Endothelial cell (in vitro differentiated cells): ENCODE results near the gene SORCS2. TPM values are rescaled to one million over a fixed set of nuclear protein-coding genes. Genes with fewer than 3 reads are reported as not detected.

Experiments
- DNase-seq: peaks from one replicate; pipeline ENCODE4 v3.0.0; 2021; ENCODE audit warnings: low spot score
- H3K27ac Mint-ChIP-seq: one replicate; pipeline ENCODE4 v1.8.0; 2021; ENCODE audit warnings: mixed read lengths, inconsistent platforms; ENCODE audit not compliant: unreplicated experiment
- H3K27me3 Mint-ChIP-seq: one replicate; pipeline ENCODE4 v1.8.0; 2021; ENCODE audit warnings: mild to moderate bottlenecking, moderate library complexity, mixed read lengths, inconsistent platforms; ENCODE audit not compliant: unreplicated experiment
- H3K36me3 Mint-ChIP-seq: one replicate; pipeline ENCODE4 v1.8.0; 2021; ENCODE audit warnings: mild to moderate bottlenecking, low read depth, mixed read lengths, inconsistent platforms; ENCODE audit not compliant: unreplicated experiment
- H3K4me1 Mint-ChIP-seq: one replicate; pipeline ENCODE4 v1.8.0; 2021; ENCODE audit warnings: mild to moderate bottlenecking, mixed read lengths, inconsistent platforms; ENCODE audit not compliant: unreplicated experiment
- H3K4me3 Mint-ChIP-seq: one replicate; pipeline ENCODE4 v1.8.0; 2021; ENCODE audit warnings: mild to moderate bottlenecking, mixed read lengths, inconsistent platforms; ENCODE audit not compliant: unreplicated experiment
- H3K9me3 Mint-ChIP-seq: one replicate; pipeline ENCODE4 v1.8.0; 2021; ENCODE audit warnings: mixed read lengths, inconsistent platforms; ENCODE audit not compliant: unreplicated experiment
- CTCF ChIP-seq: fragments of 200-600 bp; sonication (generic); IDR thresholded peaks from one replicate; pipeline ENCODE4 v1.5.0; 2021; ENCODE audit warnings: antibody characterized with exemption; ENCODE audit not compliant: unreplicated experiment
- total RNA-seq: library from RNA; stranded (reverse); fragmentation: NEBNext Ultra II Directional; extraction: Animal tissue kit (Norgen Biotek cat#: 25700); gene quantifications from one replicate; pipeline ENCODE4 v1.2.1, GENCODE V29; 2021; ENCODE audit not compliant: unreplicated experiment

The SORCS2 gene
- total RNA-seq, 1 donor from 2014 or later = 1.3 TPM

DNA sequence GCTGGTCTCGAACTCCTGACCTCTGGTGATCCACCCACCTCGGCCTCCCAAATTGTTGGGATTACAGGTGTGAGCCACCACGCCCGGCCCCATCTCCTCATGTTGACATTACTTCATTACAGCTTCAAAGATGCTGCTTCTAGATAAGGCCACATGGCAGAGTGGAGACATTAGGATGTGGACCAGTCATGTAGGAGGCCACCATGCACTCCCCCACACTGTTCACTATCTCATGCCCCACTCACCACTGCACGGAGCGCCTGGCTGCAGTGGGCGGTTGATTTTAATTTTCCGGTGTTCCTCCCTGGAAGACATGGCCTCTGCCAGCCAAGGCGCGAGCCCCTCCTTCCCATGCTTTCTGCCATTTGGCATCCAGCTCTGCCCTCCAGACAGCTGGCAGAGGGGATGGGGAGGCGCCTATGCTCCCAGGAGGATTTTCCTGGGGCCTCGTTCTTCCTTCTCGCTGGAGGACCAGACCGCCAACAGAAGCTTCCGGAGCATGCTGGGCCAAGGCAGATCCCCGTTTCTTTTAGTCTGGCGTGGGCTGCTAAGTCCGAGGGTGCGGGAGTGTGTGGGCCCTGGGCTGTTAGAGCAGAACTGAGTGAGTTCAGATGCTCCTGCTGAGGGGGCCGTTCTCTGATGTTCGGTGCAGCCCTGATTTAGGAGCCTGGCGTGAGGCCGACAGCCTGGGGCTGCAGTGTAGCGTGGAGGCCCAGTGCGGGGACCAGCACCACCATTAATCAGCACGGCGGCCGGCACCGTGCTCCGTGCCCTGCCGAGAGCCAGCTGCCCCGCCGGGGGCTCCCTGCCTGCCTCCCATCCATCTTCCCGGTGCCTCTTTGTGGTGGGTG is 93.1 kb downstream of the SORCS2 start:
- H3K27me3 Mint-ChIP-seq = peaks cover 6% of the 10 kb centered on the region
- TF ChIP-seq CTCF = no peak
- H3K36me3 Mint-ChIP-seq = no peaks in the 10 kb centered on the region
- H3K4me1 Mint-ChIP-seq = no peaks in the 10 kb centered on the region
- no peak for DNase-seq
- H3K9me3 Mint-ChIP-seq = no peaks in the 10 kb centered on the region
- H3K27ac Mint-ChIP-seq = no peak overlapping the region
- H3K4me3 Mint-ChIP-seq = no peak overlapping the region

- no peak for TF ChIP-seq CTCF
- peaks cover 10% of the 10 kb centered on the region for H3K27me3 Mint-ChIP-seq
- no peak overlapping the region for H3K27ac Mint-ChIP-seq
- no peak overlapping the region for H3K4me3 Mint-ChIP-seq
- no peaks in the 10 kb centered on the region for H3K36me3 Mint-ChIP-seq
- H3K4me1 Mint-ChIP-seq = no peaks in the 10 kb centered on the region
- no peak for DNase-seq
- H3K9me3 Mint-ChIP-seq = no peaks in the 10 kb centered on the region
Measured at GRCh38 chr4:7286170-7286569, 93.8 kb downstream of the SORCS2 start.

DNA sequence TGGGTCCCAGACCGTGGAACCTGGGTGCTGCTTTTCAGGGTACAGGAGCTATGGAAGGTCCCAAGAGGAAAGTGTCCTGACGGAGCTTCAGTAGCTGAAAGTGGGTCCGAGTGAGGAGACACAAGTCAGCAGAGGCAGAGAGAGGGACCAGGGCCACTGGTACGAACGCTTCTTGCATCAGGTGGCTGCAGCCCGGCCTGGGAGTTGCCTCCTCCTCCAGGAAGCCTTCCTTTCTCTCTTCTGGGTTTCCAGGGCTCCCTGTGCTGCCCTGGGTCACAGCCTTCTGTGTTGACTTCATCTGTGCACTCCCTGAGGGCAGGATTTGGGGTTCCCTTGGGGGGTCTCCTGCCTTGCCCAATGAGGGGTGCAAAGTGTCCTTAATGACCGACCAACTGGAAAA is 94.5 kb downstream of the SORCS2 start:
- TF ChIP-seq CTCF = no peak
- no peaks in the 10 kb centered on the region for H3K9me3 Mint-ChIP-seq
- no peak for DNase-seq
- no peaks in the 10 kb centered on the region for H3K4me1 Mint-ChIP-seq
- peaks cover 11% of the 10 kb centered on the region for H3K27me3 Mint-ChIP-seq
- no peak overlapping the region for H3K4me3 Mint-ChIP-seq
- H3K27ac Mint-ChIP-seq = no peak overlapping the region
- H3K36me3 Mint-ChIP-seq = no peaks in the 10 kb centered on the region

DNA sequence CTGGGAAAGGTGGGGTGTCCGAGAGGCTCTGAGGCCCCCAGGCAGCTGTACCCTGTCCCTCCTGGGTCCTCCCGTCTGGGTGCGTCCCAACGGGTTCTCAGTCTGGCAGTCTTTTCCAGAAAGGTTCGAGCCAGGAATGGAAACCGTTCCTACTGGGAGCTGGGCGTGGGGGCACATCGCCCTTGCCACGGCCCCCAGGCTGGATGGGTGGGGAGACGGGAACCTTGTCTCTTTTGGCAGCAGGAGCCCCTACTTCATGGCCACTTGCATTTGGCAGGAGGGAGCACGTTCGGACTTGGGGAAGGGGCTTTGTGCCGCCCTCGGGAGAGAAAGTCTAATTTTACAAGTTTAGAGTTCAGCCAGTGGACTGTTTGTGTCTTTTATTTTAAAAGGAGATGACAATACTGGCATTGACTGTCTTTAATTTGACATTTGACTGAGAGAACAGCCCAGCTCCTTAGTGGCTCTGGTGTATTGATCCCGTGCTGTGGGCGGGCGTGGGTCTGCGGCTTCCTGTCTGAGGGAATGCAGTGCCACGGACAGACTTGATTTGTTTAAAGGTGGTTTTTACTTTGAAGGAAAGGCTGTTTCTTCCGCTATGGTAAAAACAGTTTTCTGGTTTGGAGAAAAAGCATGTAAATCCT is 95.1 kb downstream of the SORCS2 start:
- H3K27ac Mint-ChIP-seq = no peak overlapping the region
- H3K4me3 Mint-ChIP-seq = no peak overlapping the region
- no peak for DNase-seq
- no peaks in the 10 kb centered on the region for H3K4me1 Mint-ChIP-seq
- peaks cover 11% of the 10 kb centered on the region for H3K27me3 Mint-ChIP-seq
- no peaks in the 10 kb centered on the region for H3K36me3 Mint-ChIP-seq
- H3K9me3 Mint-ChIP-seq = no peaks in the 10 kb centered on the region
- TF ChIP-seq CTCF = no peak

DNA sequence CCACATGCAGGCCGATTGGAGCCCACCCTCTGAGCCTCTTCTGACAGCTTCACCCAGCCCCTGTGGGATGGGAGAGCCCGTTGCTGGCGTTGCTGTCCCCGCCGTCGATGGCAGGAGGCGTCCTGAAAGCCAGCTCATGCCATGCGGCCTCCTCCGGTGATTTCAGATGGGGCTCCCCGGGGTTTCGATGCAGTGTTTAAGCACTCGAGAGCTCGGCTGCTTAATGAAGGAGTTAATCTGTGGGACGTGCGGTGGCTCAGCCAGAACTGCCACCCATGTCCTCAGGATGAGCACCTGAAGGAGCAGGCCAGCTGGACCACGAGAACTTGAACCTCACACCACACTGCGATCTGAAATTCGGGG is 95.6 kb downstream of the SORCS2 start:
- H3K4me1 Mint-ChIP-seq = no peaks in the 10 kb centered on the region

More for the DNA sequence above, 95.6 kb downstream of the SORCS2 start:
- peaks cover 11% of the 10 kb centered on the region for H3K27me3 Mint-ChIP-seq
- H3K4me3 Mint-ChIP-seq = no peak overlapping the region
- H3K9me3 Mint-ChIP-seq = no peaks in the 10 kb centered on the region
- no peak overlapping the region for H3K27ac Mint-ChIP-seq
- no peaks in the 10 kb centered on the region for H3K36me3 Mint-ChIP-seq
- no peak for TF ChIP-seq CTCF
- DNase-seq = no peak
